Epithelial cell of proximal tubule (primary cell): ENCODE data around the gene ADORA1. TPM values are rescaled to one million over a fixed set of nuclear protein-coding genes. Genes with fewer than 3 reads are reported as not detected.

Experiments used
- DNase-seq: peaks from one replicate; pipeline ENCODE4 v3.0.0-alpha.2; 2011; ENCODE audit warnings: low read depth
- H3K4me3 ChIP-seq: 2 replicates; pipeline ENCODE4 v1.5.1; 2011; ENCODE audit warnings: low read depth, mild to moderate bottlenecking, low read length
- CTCF ChIP-seq: conservative IDR thresholded peaks from 2 replicates; pipeline ENCODE4 v1.5.1; 2012; ENCODE audit warnings: low read depth, mild to moderate bottlenecking, low read length
- total RNA-seq: library from RNA; depleted of rRNA; stranded (reverse); fragments of >200 nt; gene quantifications from 2 replicates; pipeline ENCODE4 v1.2.3, GENCODE V29; 2015

The ADORA1 gene
- total RNA-seq, 1 donor from 2014 or later, result 3.7 TPM

- TF ChIP-seq CTCF, result peak; percentile 44
- DNase-seq, result no peak
- no peak overlapping the region for H3K4me3 ChIP-seq
Measured at GRCh38 chr1:203166192-203166940, 38.8 kb downstream of the ADORA1 start.

GRCh38 chr1:203167026-203167912 lies 39.7 kb downstream of the ADORA1 start:
- no peak for DNase-seq
- TF ChIP-seq CTCF, result no peak
- H3K4me3 ChIP-seq, result no peak overlapping the region

- no peak for TF ChIP-seq CTCF
- no peak overlapping the region for H3K4me3 ChIP-seq
- no peak for DNase-seq
Measured at GRCh38 chr1:203167913-203168200, 40.3 kb downstream of the ADORA1 start.

- DNase-seq, result no peak
- no peak for TF ChIP-seq CTCF
- H3K4me3 ChIP-seq, result no peak overlapping the region
Measured at GRCh38 chr1:203168256-203168786, 40.8 kb downstream of the ADORA1 start.

GRCh38 chr1:203168991-203169390 lies 41.5 kb downstream of the ADORA1 start:
- DNase-seq, result no peak
- H3K4me3 ChIP-seq, result no peak overlapping the region
- no peak for TF ChIP-seq CTCF

- no peak for TF ChIP-seq CTCF
- DNase-seq, result no peak
- H3K4me3 ChIP-seq, result no peak overlapping the region
Measured at GRCh38 chr1:203169770-203170520, 42.4 kb downstream of the ADORA1 start.
